IMR-90 (cell line): ENCODE results near the gene HPGDS. TPM values are rescaled to one million over a fixed set of nuclear protein-coding genes. Genes with fewer than 3 reads are reported as not detected.

Experiments used
- ATAC-seq: fragments of 200-7000 bp; cut with Tn5 transposase; 2 replicates; pipeline ENCODE4 v1.9.1; 2020; ENCODE audit warnings: low read depth, mild to moderate bottlenecking, moderate library complexity
- BruUV-seq: library from RNA; stranded (reverse); fragments of 400-500 nt; replicated peaks from 2 replicates; lab custom pipeline; 2021; lab: Mats Ljungman, UMichigan
- CTCF ChIA-PET: fragments of 300-600 bp; formaldehyde crosslinking; extraction: SDS; loops from one replicate; lab custom pipeline; 2021; ENCODE audit warnings: antibody characterized with exemption; lab: Yijun Ruan, JAX
- POLR2A ChIA-PET: fragments of 300-600 bp; sonication (Branson Sonifier 250); formaldehyde crosslinking; loops from one replicate; lab custom pipeline; 2022; ENCODE audit warnings: antibody characterized with exemption; ENCODE audit not compliant: unreplicated experiment; lab: Charles Lee
- DNase-seq: peaks from one replicate; pipeline ENCODE4 v3.0.0; 2013
- H2AFZ ChIP-seq: replicated peaks from 2 replicates; pipeline ENCODE3; 2013; ENCODE audit warnings: low read length, mild to moderate bottlenecking; ENCODE audit not compliant: poor library complexity
- H2AK5ac ChIP-seq: 2 replicates; pipeline ENCODE4 v1.6.1; 2013; ENCODE audit warnings: low read depth, low read length, inconsistent platforms
- H2AK9ac ChIP-seq: replicated peaks from 2 replicates; pipeline ENCODE3; 2013; ENCODE audit warnings: mild to moderate bottlenecking, low read depth, low read length, moderate library complexity; ENCODE audit not compliant: poor library complexity
- H2BK120ac ChIP-seq: 2 replicates; pipeline ENCODE4 v1.6.1; 2013; ENCODE audit warnings: low read depth, low read length, inconsistent platforms
- H2BK15ac ChIP-seq: 3 replicates; pipeline ENCODE4 v1.6.1; 2013; ENCODE audit warnings: low read depth, low read length, inconsistent platforms
- H2BK20ac ChIP-seq: 2 replicates; pipeline ENCODE4 v1.6.1; 2013; ENCODE audit warnings: low read depth, mild to moderate bottlenecking, inconsistent platforms, low read length, moderate library complexity
- H2BK5ac ChIP-seq: 2 replicates; pipeline ENCODE4 v1.6.1; 2013; ENCODE audit warnings: mild to moderate bottlenecking, low read depth, low read length, inconsistent platforms; ENCODE audit not compliant: poor library complexity, severe bottlenecking
- H3K14ac ChIP-seq: replicated peaks from 2 replicates; pipeline ENCODE4 v1.6.1; 2013; ENCODE audit warnings: low read depth, low read length, inconsistent platforms
- H3K18ac ChIP-seq: 2 replicates; pipeline ENCODE4 v1.6.1; 2013; ENCODE audit warnings: low read depth, low read length, control low read depth
- H3K23ac ChIP-seq: 2 replicates; pipeline ENCODE4 v1.6.1; 2013; ENCODE audit warnings: low read depth, low read length, inconsistent platforms
- H3K27ac ChIP-seq: 2 replicates; pipeline ENCODE4 v1.5.1; 2013; ENCODE audit warnings: mild to moderate bottlenecking, control low read depth, low read length; ENCODE audit not compliant: insufficient read depth
- H3K27me3 ChIP-seq: 2 replicates; pipeline ENCODE4 v1.6.1; 2013; ENCODE audit warnings: low read length; ENCODE audit not compliant: control insufficient read depth, insufficient read depth
- H3K36me3 ChIP-seq: 2 replicates; pipeline ENCODE4 v1.6.1; 2013; ENCODE audit warnings: low read length, mixed read lengths; ENCODE audit not compliant: control insufficient read depth, insufficient read depth
- H3K4ac ChIP-seq: 2 replicates; pipeline ENCODE4 v1.6.1; 2013; ENCODE audit warnings: low read depth, low read length, inconsistent platforms
- H3K4me1 ChIP-seq: 2 replicates; pipeline ENCODE4 v1.6.1; 2013; ENCODE audit warnings: low read length, mixed read lengths; ENCODE audit not compliant: control insufficient read depth, insufficient read depth
- H3K4me2 ChIP-seq: 2 replicates; pipeline ENCODE4 v1.6.1; 2013; ENCODE audit warnings: low read depth, mild to moderate bottlenecking, control low read depth, low read length, moderate library complexity
- H3K4me3 ChIP-seq: 2 replicates; pipeline ENCODE4 v1.5.1; 2013; ENCODE audit warnings: low read depth, mild to moderate bottlenecking, control low read depth, low read length, moderate library complexity; ENCODE audit not compliant: insufficient read depth
- H3K56ac ChIP-seq: 2 replicates; pipeline ENCODE4 v1.6.1; 2013; ENCODE audit warnings: low read length, inconsistent platforms; ENCODE audit not compliant: insufficient read depth; ENCODE audit errors: extremely low read depth
- H3K79me1 ChIP-seq, 2 experiments: 2 replicates each; pipeline ENCODE4 v1.6.1; 2013; ENCODE audit warnings: low read length in 2 of 2, inconsistent platforms in 1 of 2, low read depth in 1 of 2
- H3K9ac ChIP-seq: 2 replicates; pipeline ENCODE4 v1.6.1; 2013; ENCODE audit warnings: low read depth, low read length, control low read depth
- H3K9me1 ChIP-seq: 2 replicates; pipeline ENCODE4 v1.6.1; 2013; ENCODE audit warnings: low read length, inconsistent platforms; ENCODE audit not compliant: insufficient read depth
- H3K9me3 ChIP-seq: 2 replicates; pipeline ENCODE4 v1.6.1; 2013; ENCODE audit warnings: low read length; ENCODE audit not compliant: control insufficient read depth, insufficient read depth
- H4K20me1 ChIP-seq: 2 replicates; pipeline ENCODE4 v1.6.1; 2013; ENCODE audit warnings: low read length, inconsistent platforms; ENCODE audit not compliant: insufficient read depth
- H4K5ac ChIP-seq: 2 replicates; pipeline ENCODE4 v1.6.1; 2013; ENCODE audit warnings: mild to moderate bottlenecking, low read depth, low read length, control low read depth
- H4K8ac ChIP-seq, 2 experiments: 2 replicates each; pipeline ENCODE4 v1.6.1; 2013; ENCODE audit warnings: low read depth in 2 of 2, low read length in 2 of 2, control low read depth in 1 of 2, inconsistent platforms in 1 of 2
- H4K91ac ChIP-seq: 2 replicates; pipeline ENCODE4 v1.6.1; 2013; ENCODE audit warnings: low read depth, low read length, inconsistent platforms; ENCODE audit not compliant: insufficient read depth
- BHLHE40 ChIP-seq: fragments of 150-350 bp; IDR thresholded peaks from 2 replicates; pipeline ENCODE4 v1.6.1; 2016; ENCODE audit warnings: mild to moderate bottlenecking, low read depth, low read length
- CEBPB ChIP-seq: IDR thresholded peaks from 2 replicates; pipeline ENCODE4 v1.6.1; 2012; ENCODE audit warnings: low read depth, low read length, improper control_type of control experiment
- CHD1 ChIP-seq: IDR thresholded peaks from 2 replicates; pipeline ENCODE4 v1.6.1; 2012; ENCODE audit warnings: low read depth, low read length, improper control_type of control experiment
- FOS ChIP-seq: fragments of 150-350 bp; IDR thresholded peaks from 2 replicates; pipeline ENCODE4 v1.6.1; 2016; ENCODE audit warnings: low read depth, low read length
- MAZ ChIP-seq: IDR thresholded peaks from 2 replicates; pipeline ENCODE4 v1.6.1; 2012; ENCODE audit warnings: low read depth, mild to moderate bottlenecking, low read length, improper control_type of control experiment, moderate library complexity, borderline replicate concordance
- POLR2A ChIP-seq: IDR thresholded peaks from 2 replicates; pipeline ENCODE4 v1.6.1; 2012; ENCODE audit warnings: mild to moderate bottlenecking, low read depth, low read length
- RAD21 ChIP-seq: IDR thresholded peaks from 2 replicates; pipeline ENCODE4 v1.6.1; 2012; ENCODE audit warnings: low read length, improper control_type of control experiment
- RCOR1 ChIP-seq: IDR thresholded peaks from 2 replicates; pipeline ENCODE4 v1.6.1; 2012; ENCODE audit warnings: mild to moderate bottlenecking, low read length, improper control_type of control experiment; ENCODE audit not compliant: insufficient replicate concordance
- RFX5 ChIP-seq: IDR thresholded peaks from 2 replicates; pipeline ENCODE4 v1.8.0; 2012; ENCODE audit warnings: low read depth, mild to moderate bottlenecking, low read length, moderate library complexity
- SMC3 ChIP-seq: fragments of 150-350 bp; IDR thresholded peaks from 2 replicates; pipeline ENCODE4 v1.6.1; 2016; ENCODE audit warnings: low read depth, mild to moderate bottlenecking, antibody characterized with exemption, low read length, moderate library complexity
- WGBS, 2 experiments: methylation state at CpG; one replicate each; pipeline versions ENCODE4 v1.1.5 to v1.1.7; 2013; ENCODE audit warnings: missing lambda C conversion rate in 2 of 2; ENCODE audit not compliant: insufficient read length in 1 of 2; ENCODE audit errors: extremely low coverage in 2 of 2; 5-methylcytosine and 5-hydroxymethylcytosine counted together
- dilution Hi-C: fragments of 300-500 bp; cut with HindIII; formaldehyde crosslinking; loops from one replicate; pipeline ENCODE4 v1.14.3; 2018; ENCODE audit warnings: low sequenced_read_pairs; ENCODE audit not compliant: unreplicated experiment
- in situ Hi-C: fragments of 300-500 bp; cut with MboI; formaldehyde crosslinking; loops from 3 replicates; pipeline ENCODE4 v1.14.3; 2019; ENCODE audit warnings: low sequenced_read_pairs, inconsistent platforms, mixed read lengths
- intact Hi-C: fragments of 100-400 bp; cut with micrococcal nuclease; formaldehyde crosslinking; loops from 2 replicates; pipeline ENCODE4 v1.10.0; 2022
- polyA plus RNA-seq, 3 experiments: library from polyadenylated mRNA; depleted of rRNA; stranded (reverse); fragments of >200 nt; gene quantifications; 2 replicates each; pipeline ENCODE4 v1.2.3, GENCODE V29; 2012; ENCODE audit warnings: low replicate concordance in 1 of 3
- total RNA-seq: library from RNA; depleted of rRNA; stranded (reverse); fragments of >200 nt; gene quantifications from 2 replicates; pipeline ENCODE4 v1.2.3, GENCODE V29; 2012
- TF ChIP-seq, protein P1 (sequence below): conservative IDR thresholded peaks from 2 replicates; pipeline ENCODE4 v1.5.1; 2012; ENCODE audit warnings: mild to moderate bottlenecking, low read depth, low read length, improper control_type of control experiment
- TF ChIP-seq, protein P2 (sequence below): fragments of 150-350 bp; IDR thresholded peaks from 2 replicates; pipeline ENCODE4 v1.6.1; 2016; ENCODE audit warnings: low read depth, mild to moderate bottlenecking, low read length, moderate library complexity, borderline replicate concordance

The HPGDS gene
- total and polyA plus RNA-seq, 2 of the 4 experiments (the other 2 are of a cell fraction) = not detected

DNA sequence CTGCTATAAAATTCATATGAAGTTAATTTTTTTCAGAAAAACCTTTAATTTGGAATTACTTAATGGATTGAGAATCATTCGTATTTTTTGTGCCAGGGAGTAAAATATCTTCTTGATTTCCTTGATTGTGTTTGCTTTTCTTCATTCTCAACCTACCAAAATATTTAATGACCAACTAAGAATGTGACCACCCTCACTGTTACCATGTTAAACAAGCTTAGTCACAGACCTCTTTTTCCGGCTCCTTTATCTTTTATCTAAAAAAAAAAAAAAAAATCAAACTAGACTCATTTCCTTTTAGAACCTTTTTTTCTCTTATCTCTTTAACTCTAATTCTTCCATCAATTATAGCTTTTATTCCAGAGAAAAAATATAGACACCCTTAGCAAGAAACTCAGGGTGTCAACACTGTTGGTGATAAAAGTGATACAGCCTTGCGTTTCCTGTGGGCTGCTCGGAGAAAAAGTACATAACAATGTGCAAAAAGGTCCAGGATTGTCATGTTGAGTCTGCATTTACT is 20.6 kb upstream of the HPGDS start:
- Histone ChIP-seq H3K27me3 (no peaks in the 10 kb centered on the region), H3K27ac (no peak overlapping the region), H3K18ac (no peak overlapping the region), H2BK5ac (no peak overlapping the region), H4K8ac (no peak overlapping the region), H3K9me1 (no peaks in the 10 kb centered on the region), H2BK15ac (no peak overlapping the region), H3K4ac (no peak overlapping the region), H4K5ac (no peak overlapping the region), H3K4me1 (no peaks in the 10 kb centered on the region), H3K14ac (no peak overlapping the region), H3K56ac (no peak overlapping the region), H4K91ac (no peak overlapping the region), H2BK20ac (no peak overlapping the region), H3K9ac (no peak overlapping the region), H3K4me2 (no peak overlapping the region), H2BK120ac (no peak overlapping the region), H3K36me3 (no peaks in the 10 kb centered on the region), H3K23ac (no peak overlapping the region), H3K4me3 (no peak overlapping the region), H2AFZ (no peak overlapping the region), H3K9me3 (no peaks in the 10 kb centered on the region), H2AK5ac (no peak overlapping the region), H4K20me1 (no peaks in the 10 kb centered on the region), H3K79me1 (no peaks in the 10 kb centered on the region), H2AK9ac (no peak overlapping the region)
- DNase-seq (no peak), ATAC-seq (no peak)
- no peak for TF ChIP-seq CEBPB
- no peak for TF ChIP-seq FOS
- TF ChIP-seq POLR2A = no peak
- TF ChIP-seq RFX5 = no peak
- TF ChIP-seq RAD21 = no peak
- no peak for TF ChIP-seq SMC3
- TF ChIP-seq CHD1 = no peak
- TF ChIP-seq RCOR1 = no peak
- TF ChIP-seq, protein P1, sequence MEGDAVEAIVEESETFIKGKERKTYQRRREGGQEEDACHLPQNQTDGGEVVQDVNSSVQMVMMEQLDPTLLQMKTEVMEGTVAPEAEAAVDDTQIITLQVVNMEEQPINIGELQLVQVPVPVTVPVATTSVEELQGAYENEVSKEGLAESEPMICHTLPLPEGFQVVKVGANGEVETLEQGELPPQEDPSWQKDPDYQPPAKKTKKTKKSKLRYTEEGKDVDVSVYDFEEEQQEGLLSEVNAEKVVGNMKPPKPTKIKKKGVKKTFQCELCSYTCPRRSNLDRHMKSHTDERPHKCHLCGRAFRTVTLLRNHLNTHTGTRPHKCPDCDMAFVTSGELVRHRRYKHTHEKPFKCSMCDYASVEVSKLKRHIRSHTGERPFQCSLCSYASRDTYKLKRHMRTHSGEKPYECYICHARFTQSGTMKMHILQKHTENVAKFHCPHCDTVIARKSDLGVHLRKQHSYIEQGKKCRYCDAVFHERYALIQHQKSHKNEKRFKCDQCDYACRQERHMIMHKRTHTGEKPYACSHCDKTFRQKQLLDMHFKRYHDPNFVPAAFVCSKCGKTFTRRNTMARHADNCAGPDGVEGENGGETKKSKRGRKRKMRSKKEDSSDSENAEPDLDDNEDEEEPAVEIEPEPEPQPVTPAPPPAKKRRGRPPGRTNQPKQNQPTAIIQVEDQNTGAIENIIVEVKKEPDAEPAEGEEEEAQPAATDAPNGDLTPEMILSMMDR = no peak
- TF ChIP-seq, protein P2, sequence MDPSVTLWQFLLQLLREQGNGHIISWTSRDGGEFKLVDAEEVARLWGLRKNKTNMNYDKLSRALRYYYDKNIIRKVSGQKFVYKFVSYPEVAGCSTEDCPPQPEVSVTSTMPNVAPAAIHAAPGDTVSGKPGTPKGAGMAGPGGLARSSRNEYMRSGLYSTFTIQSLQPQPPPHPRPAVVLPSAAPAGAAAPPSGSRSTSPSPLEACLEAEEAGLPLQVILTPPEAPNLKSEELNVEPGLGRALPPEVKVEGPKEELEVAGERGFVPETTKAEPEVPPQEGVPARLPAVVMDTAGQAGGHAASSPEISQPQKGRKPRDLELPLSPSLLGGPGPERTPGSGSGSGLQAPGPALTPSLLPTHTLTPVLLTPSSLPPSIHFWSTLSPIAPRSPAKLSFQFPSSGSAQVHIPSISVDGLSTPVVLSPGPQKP = no peak
- no peak for TF ChIP-seq MAZ
- TF ChIP-seq BHLHE40 = no peak
- in situ Hi-C loops (no loop called here), dilution Hi-C loops (no loop called here), intact Hi-C loops (no loop called here)
- ChIA-PET CTCF (interaction anchor here (0.7 kb wide), 1 partner anchor 12 kb away, joined by 3 read pairs; no protein-coding TSS in a partner anchor), POLR2A (no interaction called here)
- WGBS, 2 experiments = no CpG with 5 or more reads among the region's 4 CpGs
- BruUV-seq = no TSS peak
